ENCODE results near the gene MYO1B.
"Not testable (repeated sequence)": the region's sequence is repeated elsewhere in the genome, so short reads cannot be mapped to it uniquely, and the experiment has no call there.

Gene MYO1B

GRCh38 chr2:191434072-191434471 lies 188.9 kb downstream of the MYO1B start:
- no peaks in the 10 kb centered on the region for H3K9me3 Mint-ChIP-seq
- H3K27me3 Mint-ChIP-seq, result no peaks in the 10 kb centered on the region
- no peak overlapping the region for H3K4me3 Mint-ChIP-seq
- no peaks in the 10 kb centered on the region for H3K36me3 Mint-ChIP-seq
- H3K4me1 Mint-ChIP-seq, result peaks cover 3% of the 10 kb centered on the region
- DNase-seq (ENCODE audit: low spot score in 2 of 2) (no peak), ATAC-seq (ENCODE audit: low read depth) (no peak)
- no peak overlapping the region for H3K27ac Mint-ChIP-seq

- H3K27me3 Mint-ChIP-seq, result no peaks in the 10 kb centered on the region
- no peak overlapping the region for H3K4me3 Mint-ChIP-seq
- no peak for DNase-seq (ENCODE audit: low spot score in 2 of 2)
- ATAC-seq (ENCODE audit: low read depth), result no peak
- H3K9me3 Mint-ChIP-seq, result no peaks in the 10 kb centered on the region
- H3K27ac Mint-ChIP-seq, result no peak overlapping the region
- H3K36me3 Mint-ChIP-seq, result no peaks in the 10 kb centered on the region
- peaks cover 3% of the 10 kb centered on the region for H3K4me1 Mint-ChIP-seq
Measured at GRCh38 chr2:191435141-191435540, 189.9 kb downstream of the MYO1B start.

- no peaks in the 10 kb centered on the region for H3K36me3 Mint-ChIP-seq
- no peaks in the 10 kb centered on the region for H3K27me3 Mint-ChIP-seq
- DNase-seq (ENCODE audit: low spot score in 2 of 2), result no peak
- no peak overlapping the region for H3K27ac Mint-ChIP-seq
- no peak overlapping the region for H3K4me3 Mint-ChIP-seq
- peaks cover 3% of the 10 kb centered on the region for H3K4me1 Mint-ChIP-seq
- no peaks in the 10 kb centered on the region for H3K9me3 Mint-ChIP-seq
- no peak for ATAC-seq (ENCODE audit: low read depth)
Measured at GRCh38 chr2:191436368-191437055, 191.3 kb downstream of the MYO1B start.

- no peak for DNase-seq (ENCODE audit: low spot score in 2 of 2)
- H3K36me3 Mint-ChIP-seq, result no peaks in the 10 kb centered on the region
- peaks cover 3% of the 10 kb centered on the region for H3K4me1 Mint-ChIP-seq
- no peak overlapping the region for H3K27ac Mint-ChIP-seq
- peaks cover 2% of the 10 kb centered on the region for H3K27me3 Mint-ChIP-seq
- ATAC-seq (ENCODE audit: low read depth), result no peak
- no peaks in the 10 kb centered on the region for H3K9me3 Mint-ChIP-seq
- no peak overlapping the region for H3K4me3 Mint-ChIP-seq
Measured at GRCh38 chr2:191439481-191439880, 194.3 kb downstream of the MYO1B start.

GRCh38 chr2:191441496-191442214 lies 196.5 kb downstream of the MYO1B start:
- H3K27ac Mint-ChIP-seq, result no peak overlapping the region
- DNase-seq (ENCODE audit: low spot score in 2 of 2) (no peak), ATAC-seq (ENCODE audit: low read depth) (no peak)
- peaks cover 3% of the 10 kb centered on the region for H3K27me3 Mint-ChIP-seq
- H3K4me3 Mint-ChIP-seq, result no peak overlapping the region
- H3K4me1 Mint-ChIP-seq, result peaks cover 2% of the 10 kb centered on the region
- H3K36me3 Mint-ChIP-seq, result no peaks in the 10 kb centered on the region
- H3K9me3 Mint-ChIP-seq, result no peaks in the 10 kb centered on the region

GRCh38 chr2:191443446-191443845 lies 198.2 kb downstream of the MYO1B start:
- ATAC-seq (ENCODE audit: low read depth), result no peak
- peaks cover 3% of the 10 kb centered on the region for H3K9me3 Mint-ChIP-seq
- H3K27me3 Mint-ChIP-seq, result peaks cover 3% of the 10 kb centered on the region
- no peak for DNase-seq (ENCODE audit: low spot score in 2 of 2)
- H3K4me1 Mint-ChIP-seq, result no peaks in the 10 kb centered on the region
- H3K4me3 Mint-ChIP-seq, result no peak overlapping the region
- no peaks in the 10 kb centered on the region for H3K36me3 Mint-ChIP-seq
- no peak overlapping the region for H3K27ac Mint-ChIP-seq

- peaks cover 5% of the 10 kb centered on the region for H3K27me3 Mint-ChIP-seq
- H3K4me3 Mint-ChIP-seq, result no peak overlapping the region
- no peak for DNase-seq (ENCODE audit: low spot score in 2 of 2)
- H3K27ac Mint-ChIP-seq, result no peak overlapping the region
- H3K4me1 Mint-ChIP-seq, result no peaks in the 10 kb centered on the region
- H3K9me3 Mint-ChIP-seq, result peaks cover 5% of the 10 kb centered on the region
- no peak for ATAC-seq (ENCODE audit: low read depth)
- H3K36me3 Mint-ChIP-seq, result no peaks in the 10 kb centered on the region
Measured at GRCh38 chr2:191446910-191447309, 201.7 kb downstream of the MYO1B start.

GRCh38 chr2:191451116-191451515 lies 205.9 kb downstream of the MYO1B start:
- Mint-ChIP-seq H3K27me3 (peaks cover 8% of the 10 kb centered on the region), H3K27ac (no peak overlapping the region), H3K36me3 (no peaks in the 10 kb centered on the region), H3K4me3 (no peak overlapping the region), H3K9me3 (peaks cover 6% of the 10 kb centered on the region), H3K4me1 (no peaks in the 10 kb centered on the region)
- DNase-seq (ENCODE audit: low spot score in 2 of 2), result no peak
- ATAC-seq (ENCODE audit: low read depth), result no peak

GRCh38 chr2:191452065-191452464 lies 206.9 kb downstream of the MYO1B start:
- ATAC-seq (ENCODE audit: low read depth), result no peak
- peaks cover 8% of the 10 kb centered on the region for H3K27me3 Mint-ChIP-seq
- H3K4me3 Mint-ChIP-seq, result no peak overlapping the region
- H3K9me3 Mint-ChIP-seq, result peaks cover 6% of the 10 kb centered on the region
- H3K27ac Mint-ChIP-seq, result no peak overlapping the region
- no peaks in the 10 kb centered on the region for H3K36me3 Mint-ChIP-seq
- no peak for DNase-seq (ENCODE audit: low spot score in 2 of 2)
- no peaks in the 10 kb centered on the region for H3K4me1 Mint-ChIP-seq

GRCh38 chr2:191453761-191454160 lies 208.6 kb downstream of the MYO1B start:
- H3K27ac Mint-ChIP-seq, result no peak overlapping the region

GRCh38 chr2:191456506-191456905 lies 211.3 kb downstream of the MYO1B start:
- not testable (repeated sequence) for H3K36me3 Mint-ChIP-seq; H3K9me3 Mint-ChIP-seq; DNase-seq (ENCODE audit: low spot score in 2 of 2); H3K4me3 Mint-ChIP-seq; H3K27ac Mint-ChIP-seq; ATAC-seq (ENCODE audit: low read depth); H3K4me1 Mint-ChIP-seq
- H3K27me3 Mint-ChIP-seq, result peaks cover 11% of the 10 kb centered on the region

More at GRCh38 chr2:191453761-191454160, 208.6 kb downstream of the MYO1B start:
- no peaks in the 10 kb centered on the region for H3K36me3 Mint-ChIP-seq
- H3K27me3 Mint-ChIP-seq, result peaks cover 8% of the 10 kb centered on the region
- peaks cover 3% of the 10 kb centered on the region for H3K9me3 Mint-ChIP-seq
- H3K4me1 Mint-ChIP-seq, result no peaks in the 10 kb centered on the region
- ATAC-seq (ENCODE audit: low read depth), result no peak
- DNase-seq (ENCODE audit: low spot score in 2 of 2), result no peak
- H3K4me3 Mint-ChIP-seq, result no peak overlapping the region

- no peak overlapping the region for H3K27ac Mint-ChIP-seq
- H3K4me1 Mint-ChIP-seq, result no peaks in the 10 kb centered on the region
- peaks cover 7% of the 10 kb centered on the region for H3K27me3 Mint-ChIP-seq
- ATAC-seq (ENCODE audit: low read depth) (no peak), DNase-seq (ENCODE audit: low spot score in 2 of 2) (no peak)
- peaks cover 8% of the 10 kb centered on the region for H3K9me3 Mint-ChIP-seq
- peaks cover 4% of the 10 kb centered on the region for H3K36me3 Mint-ChIP-seq
- H3K4me3 Mint-ChIP-seq, result no peak overlapping the region
Measured at GRCh38 chr2:191459158-191459557, 214.0 kb downstream of the MYO1B start.

GRCh38 chr2:191462370-191462769 lies 217.2 kb downstream of the MYO1B start:
- H3K27ac Mint-ChIP-seq, result no peak overlapping the region
- H3K4me1 Mint-ChIP-seq, result no peaks in the 10 kb centered on the region
- DNase-seq (ENCODE audit: low spot score in 2 of 2), result no peak
- peaks cover 8% of the 10 kb centered on the region for H3K9me3 Mint-ChIP-seq
- peaks cover 4% of the 10 kb centered on the region for H3K36me3 Mint-ChIP-seq
- H3K27me3 Mint-ChIP-seq, result peaks cover 7% of the 10 kb centered on the region
- ATAC-seq (ENCODE audit: low read depth), result no peak
- H3K4me3 Mint-ChIP-seq, result no peak overlapping the region

- Mint-ChIP-seq H3K4me1 (no peaks in the 10 kb centered on the region), H3K9me3 (peaks cover 8% of the 10 kb centered on the region), H3K27me3 (peaks cover 7% of the 10 kb centered on the region), H3K36me3 (peaks cover 4% of the 10 kb centered on the region), H3K27ac (no peak overlapping the region), H3K4me3 (no peak overlapping the region)
- no peak for ATAC-seq (ENCODE audit: low read depth)
- no peak for DNase-seq (ENCODE audit: low spot score in 2 of 2)
Measured at GRCh38 chr2:191463790-191464189, 218.6 kb downstream of the MYO1B start.

Data from memory B cell (primary cell).